Mucosa of gallbladder (tissue), 1 donor: Measurements from ENCODE around the gene ZC3H8. TPM values are rescaled to one million over a fixed set of nuclear protein-coding genes. Genes with fewer than 3 reads are reported as not detected.
"Not testable (repeated sequence)": the region's sequence is repeated elsewhere in the genome, so short reads cannot be mapped to it uniquely, and the experiment has no call there.

Source experiments
- DNase-seq: peaks from one replicate; pipeline ENCODE4 v3.0.0-alpha.2; 2020; ENCODE audit warnings: low spot score
- total RNA-seq: library from RNA; stranded (reverse); gene quantifications from one replicate; pipeline ENCODE4 v1.2.1, GENCODE V29; 2021
- donor health status: DM: no; HTN: no; CAD: no.

The ZC3H8 gene
- 5.6 TPM for total RNA-seq

DNA sequence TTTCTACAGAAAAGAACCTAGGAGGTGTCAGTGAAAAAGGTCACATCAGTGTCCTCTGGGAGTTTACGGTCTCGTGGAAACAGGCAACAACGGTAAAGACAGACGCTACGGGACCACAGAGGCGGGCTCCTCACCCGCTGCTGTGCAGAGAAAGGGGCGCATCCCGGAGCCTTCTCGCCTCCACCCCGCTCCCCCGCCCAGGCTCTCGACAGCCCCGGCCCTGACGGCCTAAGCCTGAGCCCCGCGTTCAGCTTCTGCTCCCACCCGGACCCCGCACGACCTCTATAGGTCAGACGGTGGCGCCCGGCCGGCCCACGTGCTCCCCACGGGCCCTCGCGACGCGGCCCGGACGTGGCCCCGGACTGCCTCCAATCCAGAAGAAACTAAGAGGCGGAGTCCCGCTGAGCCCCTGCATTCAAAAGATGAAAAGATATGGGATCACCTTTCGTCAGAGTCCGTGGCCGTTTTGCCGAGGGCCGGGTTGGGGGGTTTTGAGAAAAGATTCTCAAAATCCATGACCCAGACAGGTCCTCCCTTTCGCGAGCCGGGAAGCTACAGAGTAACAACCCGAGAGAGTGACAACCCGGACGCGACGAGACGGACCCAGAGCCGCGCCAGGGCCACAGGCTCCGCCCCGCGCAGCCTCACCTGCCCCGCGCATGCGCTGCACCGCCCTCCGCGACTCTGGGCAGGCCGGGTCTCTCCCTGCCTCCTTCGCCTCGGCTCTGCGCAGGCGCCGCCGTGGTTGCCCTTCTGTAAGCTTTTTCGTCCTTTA lies at the start of gene ZC3H8:
Gene ZC3H8 (minus strand): TSS at position 577 of the 775 bp plus-strand sequence. CDS start 61 bp downstream, at position 516.
- peak; percentile 94 for DNase-seq

DNA sequence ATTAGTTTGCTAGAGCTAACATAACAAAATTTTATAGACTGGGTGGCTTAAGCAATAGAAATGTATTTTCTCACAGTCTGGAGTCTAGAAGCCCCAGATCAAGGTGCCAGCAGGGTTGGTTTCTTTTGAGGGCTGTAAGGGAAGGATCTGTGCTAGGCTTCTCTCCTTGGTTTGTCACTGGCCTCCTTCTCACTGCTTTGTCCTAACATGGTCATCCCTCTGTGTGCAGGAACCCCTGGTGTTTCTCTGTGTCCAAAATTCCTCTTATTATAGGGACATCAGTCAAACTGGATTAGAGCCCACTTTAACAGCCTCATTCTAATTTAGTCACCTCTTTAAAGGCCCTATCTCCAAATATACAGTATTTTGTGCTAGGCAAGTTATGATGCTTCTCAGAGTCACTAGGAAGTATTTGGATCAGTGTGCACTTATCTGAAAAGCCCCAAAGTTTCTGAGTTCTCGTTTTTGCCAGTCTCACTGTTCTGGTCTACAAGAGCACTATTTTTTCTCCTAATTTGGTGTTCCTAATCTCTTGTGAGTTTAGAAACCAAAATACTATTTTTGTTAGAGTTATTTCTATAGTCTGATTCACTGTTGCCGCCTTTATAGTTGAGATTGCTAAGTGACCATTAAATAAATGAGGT lies 49.6 kb upstream of the ZC3H8 start:
- no peak for DNase-seq

- no peak for DNase-seq
Observed at GRCh38 chr2:112301973-112302372, 47.1 kb upstream of the ZC3H8 start.

GRCh38 chr2:112301171-112301584 lies 46.3 kb upstream of the ZC3H8 start:
- DNase-seq: no peak

GRCh38 chr2:112296407-112296806 lies 41.6 kb upstream of the ZC3H8 start:
- DNase-seq: no peak

DNA sequence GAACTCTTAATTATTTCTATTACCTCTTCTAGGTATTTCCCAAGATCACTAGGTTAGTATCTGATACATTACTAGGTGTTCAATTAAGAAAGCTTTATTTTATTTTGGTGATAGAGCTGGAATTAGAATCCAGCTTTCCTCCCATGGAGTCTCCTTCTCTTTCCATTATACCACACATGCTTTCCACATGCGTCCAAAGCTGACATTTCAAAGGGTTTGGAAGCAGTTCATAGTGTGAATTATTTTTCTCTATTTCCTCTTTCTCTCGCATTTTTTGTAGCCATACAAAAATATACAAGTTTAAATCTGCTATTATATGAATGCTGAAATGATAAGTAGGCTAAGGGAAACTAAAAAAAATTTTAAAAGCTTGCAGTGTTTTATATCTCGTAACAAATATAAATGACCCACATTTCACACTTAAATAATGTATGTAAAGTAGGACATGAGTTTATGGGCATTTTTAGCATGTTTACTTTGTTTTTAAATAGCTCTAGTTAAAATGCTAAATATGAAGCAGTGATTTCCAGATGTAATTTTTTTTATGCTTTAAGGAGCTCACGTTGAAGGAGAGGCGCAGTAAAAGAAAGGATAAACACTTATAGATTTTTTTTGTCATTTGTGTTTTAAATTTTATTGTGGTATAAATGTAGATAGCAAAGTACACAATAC lies 40.7 kb upstream of the ZC3H8 start:
- DNase-seq: no peak

GRCh38 chr2:112293636-112294401 lies 39.0 kb upstream of the ZC3H8 start:
- DNase-seq: no peak

- DNase-seq: no peak
Observed at GRCh38 chr2:112290648-112291047, 35.8 kb upstream of the ZC3H8 start.

GRCh38 chr2:112290088-112290487 lies 35.2 kb upstream of the ZC3H8 start:
- DNase-seq: no peak

DNA sequence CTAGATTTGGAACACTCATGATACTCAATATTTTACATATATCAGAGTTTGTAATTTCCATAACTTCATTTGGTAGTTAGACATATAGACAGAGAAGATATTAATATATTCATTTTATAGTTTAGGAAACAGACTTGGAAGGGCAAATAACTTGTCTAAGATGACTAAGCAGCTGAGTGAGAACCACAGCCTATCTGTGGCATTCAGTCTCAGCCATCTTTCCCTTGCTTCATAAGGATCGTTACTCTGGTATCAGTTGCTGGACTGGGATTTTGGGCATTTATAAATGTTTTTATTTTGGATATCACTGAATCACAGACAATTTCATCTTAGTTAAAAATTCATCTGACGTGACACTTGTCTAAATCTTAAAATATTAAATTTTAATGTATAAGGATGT lies 28.7 kb upstream of the ZC3H8 start:
- DNase-seq: not testable (repeated sequence)

- not testable (repeated sequence) for DNase-seq
Observed at GRCh38 chr2:112282066-112282465, 27.2 kb upstream of the ZC3H8 start.

DNA sequence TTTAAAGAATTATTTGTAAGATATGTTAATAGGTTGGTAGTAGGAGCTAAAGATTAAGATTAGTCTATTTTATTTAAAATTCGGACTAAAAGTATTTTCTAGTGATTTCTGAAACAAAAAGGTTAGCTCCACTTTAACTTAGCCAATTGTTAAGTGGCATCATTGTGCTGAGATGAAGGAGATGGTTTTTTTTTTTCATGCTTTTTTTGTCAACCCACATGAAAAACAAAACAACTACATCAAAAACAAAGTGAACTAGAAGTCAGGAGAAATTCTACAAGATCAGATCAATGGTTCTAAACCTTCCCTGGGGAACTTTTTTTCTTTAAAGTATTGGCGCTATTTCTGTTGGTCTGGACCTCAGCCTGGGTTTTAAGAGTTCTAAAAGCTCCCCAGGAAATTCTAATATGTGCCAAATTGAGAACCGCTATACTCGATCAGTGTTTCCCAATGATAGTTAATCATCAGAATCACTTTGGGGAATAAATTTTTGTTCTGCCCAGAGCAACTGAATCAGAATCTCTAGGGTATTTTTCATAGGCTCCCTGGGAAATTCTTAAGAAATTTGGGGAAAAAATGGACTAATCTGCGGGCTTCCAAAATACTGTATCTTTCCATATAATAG lies 22.9 kb upstream of the ZC3H8 start:
- no peak for DNase-seq

GRCh38 chr2:112276954-112277353 lies 22.1 kb upstream of the ZC3H8 start:
- no peak for DNase-seq

DNA sequence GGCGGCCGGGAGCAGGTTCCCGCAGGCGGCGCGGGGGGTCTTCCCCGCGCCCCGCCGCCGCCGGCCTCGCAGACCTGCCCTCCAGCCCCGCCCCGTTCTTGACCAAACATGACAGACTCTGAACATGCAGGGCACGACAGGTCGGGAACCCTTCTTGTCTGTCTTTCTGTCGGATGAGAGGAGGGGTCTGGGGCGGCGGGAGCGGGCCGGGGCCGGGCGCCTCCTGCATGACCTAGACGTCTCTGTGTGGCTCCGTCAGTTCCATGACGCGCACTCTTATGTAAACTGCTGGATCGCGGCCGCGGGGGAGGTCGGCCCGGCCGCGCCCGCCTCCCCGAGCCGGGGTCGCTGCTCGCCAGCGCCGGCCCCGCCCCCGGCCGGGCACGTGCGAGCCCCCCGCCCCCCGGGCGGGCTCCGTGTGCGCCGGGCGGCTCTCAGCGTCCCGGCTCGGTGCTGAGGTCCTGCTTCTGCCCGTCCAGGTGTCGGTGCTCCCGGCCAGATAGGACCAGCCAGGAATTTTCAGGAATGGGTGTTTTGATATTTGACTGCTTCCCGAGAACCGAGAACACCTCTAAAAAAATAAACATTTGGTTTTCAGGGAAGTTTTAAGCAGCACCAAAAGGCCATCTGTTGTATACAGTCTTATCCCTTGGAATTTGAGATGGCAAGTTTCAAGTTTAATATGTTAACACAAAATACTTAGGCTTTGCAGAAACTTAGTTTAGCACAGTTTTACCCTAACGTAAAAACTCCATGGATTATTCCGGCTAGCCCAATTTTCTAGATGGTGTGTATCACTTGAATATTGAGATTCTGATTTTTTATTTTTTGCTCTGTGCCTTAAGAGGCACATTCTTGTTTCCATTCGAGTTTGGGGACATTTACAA lies 21.3 kb upstream of the ZC3H8 start:
- peak; percentile 90 for DNase-seq

GRCh38 chr2:112275311-112275886 lies 20.6 kb upstream of the ZC3H8 start, which contains the start of gene ZC3H6:
Gene ZC3H6 (plus strand): TSS chr2:112275597. CDS start chr2:112275995, 398 bp downstream.
- peak; percentile 99 for DNase-seq

- no peak for DNase-seq
Observed at GRCh38 chr2:112273349-112273748, 18.5 kb upstream of the ZC3H8 start.

DNA sequence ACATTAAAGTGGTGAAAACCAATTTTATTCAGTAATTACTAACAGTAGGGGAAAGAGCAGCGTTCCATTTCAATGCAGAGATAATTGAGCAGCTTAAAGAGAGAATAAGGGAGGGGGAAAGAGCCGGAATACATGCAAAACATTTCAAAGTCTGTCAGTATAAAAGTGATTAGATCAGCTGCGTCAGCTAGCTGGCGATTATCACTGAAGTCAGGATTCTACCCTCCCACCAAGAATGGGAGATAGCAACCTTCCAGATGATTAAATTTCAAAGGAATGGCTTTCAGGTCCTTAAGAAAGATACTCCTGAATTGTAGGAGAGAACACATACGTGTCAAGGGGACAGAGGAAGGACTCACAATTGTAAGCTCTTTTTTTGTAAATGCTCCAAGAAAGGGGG lies 17.8 kb upstream of the ZC3H8 start:
- no peak for DNase-seq

DNA sequence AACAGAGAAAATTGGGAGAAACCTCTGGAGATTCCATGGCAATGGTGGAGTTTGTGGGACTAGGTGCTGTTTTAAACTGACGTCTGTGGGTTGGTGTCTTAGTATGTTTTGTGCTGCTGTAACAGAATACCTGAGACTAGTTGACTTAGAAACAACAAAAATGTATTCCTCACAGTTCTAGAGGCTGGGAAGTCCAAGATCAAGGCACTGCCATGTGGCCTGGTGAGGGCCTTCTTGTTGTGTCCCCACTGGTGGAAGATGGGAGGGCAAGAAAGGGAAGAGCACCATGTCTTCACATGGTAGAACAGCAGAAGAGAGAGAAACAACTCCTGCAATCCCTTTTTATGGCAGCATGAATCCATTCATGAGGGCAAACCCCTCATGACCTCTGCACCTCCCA lies 13.7 kb upstream of the ZC3H8 start:
- no peak for DNase-seq

GRCh38 chr2:112262876-112263275 lies 8.0 kb upstream of the ZC3H8 start:
- no peak for DNase-seq

DNA sequence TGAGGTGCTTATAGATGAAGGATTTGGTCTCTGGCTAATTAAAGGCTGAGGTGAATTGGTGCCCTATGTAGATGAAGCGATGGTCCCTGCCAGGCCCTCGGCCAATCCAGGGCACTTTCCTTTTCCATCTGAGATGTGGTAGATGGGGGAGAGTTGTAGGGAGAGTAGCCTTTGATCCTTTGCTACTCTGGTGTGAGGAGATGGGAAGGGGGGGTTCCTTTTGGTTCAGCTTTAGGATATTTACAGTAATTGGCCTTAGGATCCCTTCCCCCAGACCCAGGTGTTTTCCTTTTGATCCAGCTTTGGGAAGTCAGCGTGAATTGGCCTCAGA lies 5.4 kb upstream of the ZC3H8 start:
- no peak for DNase-seq
